CD1c-positive myeloid dendritic cell (primary cell): ENCODE measurements around the gene SLC48A1.
"Not testable (repeated sequence)": the region's sequence is repeated elsewhere in the genome, so short reads cannot be mapped to it uniquely, and the experiment has no call there.

Experiments
- DNase-seq: peaks from one replicate; pipeline ENCODE4 v3.0.0-alpha.2; 2016; ENCODE audit errors: extremely low spot score

SLC48A1 gene

GRCh38 chr12:47811072-47811396, 38.0 kb downstream of the SLC48A1 start:
- peak; percentile 55 for DNase-seq

- peak; percentile 45 for DNase-seq
Measured at GRCh38 chr12:47811581-47812484, 38.8 kb downstream of the SLC48A1 start.

- DNase-seq: peak; percentile 87
Measured at GRCh38 chr12:47812797-47813510, 39.9 kb downstream of the SLC48A1 start.

- peak; percentile 64 for DNase-seq
Measured at GRCh38 chr12:47813511-47814196, 40.6 kb downstream of the SLC48A1 start.

GRCh38 chr12:47814539-47815170, 41.6 kb downstream of the SLC48A1 start:
- no peak for DNase-seq

GRCh38 chr12:47815447-47815846, 42.4 kb downstream of the SLC48A1 start:
- DNase-seq: not testable (repeated sequence)

GRCh38 chr12:47816403-47817271, 43.6 kb downstream of the SLC48A1 start:
- DNase-seq: no peak

- no peak for DNase-seq
Measured at GRCh38 chr12:47817272-47818006, 44.4 kb downstream of the SLC48A1 start.

GRCh38 chr12:47818007-47818376, 45.0 kb downstream of the SLC48A1 start:
- DNase-seq: no peak

GRCh38 chr12:47818467-47819137, 45.6 kb downstream of the SLC48A1 start:
- DNase-seq: no peak

GRCh38 chr12:47819138-47819895, 46.3 kb downstream of the SLC48A1 start:
- peak; percentile 50 for DNase-seq

GRCh38 chr12:47819896-47820630, 47.0 kb downstream of the SLC48A1 start, which contains the start of gene HDAC7:
TSS of gene HDAC7 (minus strand) at chr12:47819903. CDS start at chr12:47819785, 118 bp downstream.
- peak; percentile 58 for DNase-seq

GRCh38 chr12:47820631-47821345, 47.8 kb downstream of the SLC48A1 start:
- DNase-seq: no peak

- DNase-seq: no peak
Measured at GRCh38 chr12:47821346-47821706, 48.3 kb downstream of the SLC48A1 start.

- DNase-seq: no peak
Measured at GRCh38 chr12:47822401-47822800, 49.4 kb downstream of the SLC48A1 start.

GRCh38 chr12:47822863-47823262, 49.8 kb downstream of the SLC48A1 start:
- DNase-seq: no peak

- no peak for DNase-seq
Measured at GRCh38 chr12:47823422-47824086, 50.5 kb downstream of the SLC48A1 start.
